ENCODE data around the gene G6PC2.

GRCh38 chr2:168939061-168939460, 38.0 kb downstream of the G6PC2 start:
- TF ChIP-seq CTCF (IDR thresholded peaks at IDR 0.05) (no peak), POLR2A (IDR thresholded peaks at IDR 0.05) (no peak), EP300 (IDR thresholded peaks at IDR 0.05) (no peak), POLR2AphosphoS5 (IDR thresholded peaks at IDR 0.05) (no peak)

Measured in sigmoid colon (tissue), 4 donors.